ENCODE data around the gene NUP35. TPM values are rescaled to one million over a fixed set of nuclear protein-coding genes. Genes with fewer than 3 reads are reported as not detected.

NUP35 gene
- total and polyA plus RNA-seq, 2 of the 4 experiments (the other 2 are of a cell fraction), result 10.9 to 23.3 TPM

DNA sequence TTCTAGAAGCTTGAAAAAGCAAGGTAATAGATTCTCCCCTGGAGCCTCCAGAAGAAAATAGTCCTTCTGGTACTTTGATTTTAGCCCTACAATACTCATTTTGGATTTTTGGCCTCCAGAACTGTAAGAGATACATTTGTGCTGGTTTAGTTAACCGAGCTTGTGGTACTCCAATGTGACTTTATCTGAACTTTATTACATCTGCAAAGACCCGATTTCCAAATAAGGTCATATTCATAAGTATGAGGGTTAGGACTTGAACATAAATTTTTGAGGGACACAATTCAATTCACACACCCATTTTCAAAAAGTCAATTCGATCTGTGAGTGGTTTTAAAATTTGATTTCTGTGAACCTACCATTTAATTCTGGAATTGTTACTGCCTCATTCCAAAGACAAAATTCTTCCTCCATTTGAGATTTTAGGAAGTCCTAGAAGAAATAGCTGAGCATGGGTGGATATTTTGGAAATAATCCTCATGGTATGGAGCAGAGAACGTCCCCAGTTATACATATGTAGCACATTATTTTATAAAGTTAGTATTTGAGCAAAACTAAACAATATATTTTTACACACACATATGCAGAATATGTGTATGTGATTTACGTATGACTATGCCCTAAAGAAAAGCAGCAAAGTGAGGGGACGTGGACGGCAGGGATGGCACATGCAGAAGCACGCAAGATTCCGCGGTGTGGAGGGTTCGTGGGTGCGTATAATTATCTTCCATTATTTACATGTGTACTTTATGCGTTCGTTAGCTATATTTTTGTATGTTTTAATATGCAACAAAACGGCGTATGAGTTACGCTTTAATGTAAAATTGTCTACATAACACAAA lies 905 bp upstream of the NUP35 start:
- WGBS, 2 experiments (ENCODE audit: extremely low coverage in 2 of 2, insufficient read length in 1 of 2), result no CpG with 5 or more reads among the region's 17 CpGs
- peak overlapping the region; percentile 66 for H2BK120ac ChIP-seq (ENCODE audit: low read depth, low read length)
- no peak overlapping the region for H4K91ac ChIP-seq (ENCODE audit: insufficient read depth, low read depth, low read length)
- peak overlapping the region; percentile 98 for H3K14ac ChIP-seq (replicated peaks; ENCODE audit: low read depth, low read length)
- H2AK5ac ChIP-seq (ENCODE audit: low read depth, low read length), result no peak overlapping the region
- H3K27me3 ChIP-seq (ENCODE audit: control insufficient read depth, insufficient read depth, low read length), result no peaks in the 10 kb centered on the region
- peak overlapping the region; percentile 84 for H3K4ac ChIP-seq (ENCODE audit: low read depth, low read length)
- intact Hi-C loops (cut with micrococcal nuclease), result loop anchor here (5.0 kb wide), 1 partner anchor 86 kb away; the partner anchor contains the start of gene NCKAP1
- H3K36me3 ChIP-seq (ENCODE audit: control insufficient read depth, insufficient read depth, low read length), result no peaks in the 10 kb centered on the region
- dilution Hi-C loops (cut with HindIII; ENCODE audit: low sequenced_read_pairs, unreplicated experiment), result no loop called here
- peaks cover 0 to 16% of the 10 kb centered on the region in 2 experiments; a peak in 2 of 4 replicates for H3K79me1 ChIP-seq (ENCODE audit: low read depth in 1 of 2, low read length in 2 of 2)
- peak overlapping the region; percentile 87 for H3K9ac ChIP-seq (ENCODE audit: low read depth, low read length)
- DNase-seq, result peak; percentile 3
- ATAC-seq (ENCODE audit: low read depth), result peak; percentile 25
- H3K9me1 ChIP-seq (ENCODE audit: insufficient read depth, low read length), result no peaks in the 10 kb centered on the region
- in situ Hi-C loops (cut with MboI; ENCODE audit: low sequenced_read_pairs), result no loop called here
- peak overlapping the region; percentile 61 for H3K4me3 ChIP-seq (ENCODE audit: insufficient read depth, low read depth, low read length)
- peak overlapping the region; percentile 83 for H2BK5ac ChIP-seq (ENCODE audit: low read depth, low read length, poor library complexity, severe bottlenecking)
- peak overlapping the region; percentile 94 for H2AFZ ChIP-seq (replicated peaks; ENCODE audit: low read length, poor library complexity)
- BruUV-seq (replicated peaks), result no TSS peak
- H3K27ac ChIP-seq (ENCODE audit: insufficient read depth, low read length), result peak overlapping the region; percentile 71; the same call in 1 of the 2 replicates
- H2BK15ac ChIP-seq (ENCODE audit: low read depth, low read length), result peak overlapping the region; percentile 84; the same call in 2 of the 3 replicates
- ChIA-PET POLR2A (ENCODE audit: unreplicated experiment) (interaction anchor here (0.6 kb wide), 1 partner anchor 98 kb away, joined by 4 read pairs; no protein-coding TSS in a partner anchor), CTCF (interaction anchor here (0.6 to 0.9 kb wide), 3 partner anchors 18 to 370 kb away, joined by 3 read pairs; no protein-coding TSS in a partner anchor)
- peak overlapping the region; percentile 92 to 97 for H4K8ac ChIP-seq (ENCODE audit: low read depth in 2 of 2, low read length in 2 of 2)
- no peaks in the 10 kb centered on the region for H4K20me1 ChIP-seq (ENCODE audit: insufficient read depth, low read length)
- H3K4me1 ChIP-seq (ENCODE audit: control insufficient read depth, insufficient read depth, low read length), result peaks cover 4% of the 10 kb centered on the region; the same call in 1 of the 2 replicates
- H3K9me3 ChIP-seq (ENCODE audit: control insufficient read depth, insufficient read depth, low read length), result no peaks in the 10 kb centered on the region
- H4K5ac ChIP-seq (ENCODE audit: low read depth, low read length), result peak overlapping the region; percentile 80
- H3K23ac ChIP-seq (ENCODE audit: low read depth, low read length), result peak overlapping the region; percentile 98; the same call in 1 of the 2 replicates
- no peak overlapping the region; the same call in 1 of the 2 replicates for H3K56ac ChIP-seq (ENCODE audit: extremely low read depth, insufficient read depth, low read length)
- peak overlapping the region; percentile 85 for H2AK9ac ChIP-seq (replicated peaks; ENCODE audit: low read depth, low read length, poor library complexity)
- H2BK20ac ChIP-seq (ENCODE audit: low read depth, low read length), result no peak overlapping the region
- peak overlapping the region; percentile 96 for H3K4me2 ChIP-seq (ENCODE audit: low read depth, low read length)
- peak overlapping the region; percentile 18 for H3K18ac ChIP-seq (ENCODE audit: low read depth, low read length)
- TF ChIP-seq CEBPB (IDR thresholded peaks at IDR 0.05; ENCODE audit: low read depth, low read length) (no peak), USF2 (IDR thresholded peaks at IDR 0.05; ENCODE audit: low read depth, low read length) (no peak), SMC3 (IDR thresholded peaks at IDR 0.05; ENCODE audit: low read depth, low read length) (no peak), RFX5 (IDR thresholded peaks at IDR 0.05; ENCODE audit: low read depth, low read length) (no peak), NFE2L2 (IDR thresholded peaks at IDR 0.05; ENCODE audit: low read depth, low read length) (no peak), MAFK (IDR thresholded peaks at IDR 0.05; ENCODE audit: low read depth, low read length) (no peak), MAZ (IDR thresholded peaks at IDR 0.05; ENCODE audit: borderline replicate concordance, low read depth, low read length) (no peak), POLR2A (IDR thresholded peaks at IDR 0.05; ENCODE audit: low read depth, low read length) (no peak), RAD21 (IDR thresholded peaks at IDR 0.05; ENCODE audit: low read length) (no peak), FOS (IDR thresholded peaks at IDR 0.05; ENCODE audit: low read depth, low read length) (no peak), CHD1 (IDR thresholded peaks at IDR 0.05; ENCODE audit: low read depth, low read length) (no peak), ELK1 (IDR thresholded peaks at IDR 0.05; ENCODE audit: borderline replicate concordance, low read depth, low read length) (no peak), RCOR1 (IDR thresholded peaks at IDR 0.05; ENCODE audit: insufficient replicate concordance, low read length) (no peak), MXI1 (IDR thresholded peaks at IDR 0.05; ENCODE audit: borderline replicate concordance, low read depth, low read length) (no peak)
